Ectodermal cell (in vitro differentiated cells): ENCODE results near the gene MACROD1.

Experiments
- H3K27ac ChIP-seq: 2 replicates; pipeline ENCODE4 v1.7.0; 2013; ENCODE audit warnings: mild to moderate bottlenecking, low read depth, low read length; ENCODE audit not compliant: insufficient read depth, poor library complexity, severe bottlenecking
- H3K27me3 ChIP-seq: 2 replicates; pipeline ENCODE4 v1.7.0; 2013; ENCODE audit warnings: mild to moderate bottlenecking, low read length; ENCODE audit not compliant: insufficient read depth, control insufficient read depth, poor library complexity, severe bottlenecking
- H3K36me3 ChIP-seq: one replicate; pipeline ENCODE4 v1.7.0; 2013; ENCODE audit warnings: low read length; ENCODE audit not compliant: control insufficient read depth, insufficient read depth
- H3K4me1 ChIP-seq: one replicate; pipeline ENCODE4 v1.7.0; 2013; ENCODE audit warnings: low read length; ENCODE audit not compliant: control insufficient read depth, insufficient read depth
- H3K4me3 ChIP-seq: 2 replicates; pipeline ENCODE4 v1.7.0; 2013; ENCODE audit warnings: low read depth, low read length, control low read depth; ENCODE audit not compliant: insufficient read depth
- H3K9me3 ChIP-seq: 2 replicates; pipeline ENCODE4 v1.7.0; 2013; ENCODE audit warnings: mild to moderate bottlenecking, low read length, moderate library complexity; ENCODE audit not compliant: control insufficient read depth
- WGBS, 2 experiments: methylation state at CpG; one replicate each; pipeline ENCODE4 v1.1.7; 2013; ENCODE audit warnings: missing lambda C conversion rate in 2 of 2; 5-methylcytosine and 5-hydroxymethylcytosine counted together

MACROD1 gene

GRCh38 chr11:63998558-63999348 lies 167.2 kb downstream of the MACROD1 start:
- Histone ChIP-seq H3K4me3 (peak overlapping the region; percentile 15), H3K9me3 (no peaks in the 10 kb centered on the region), H3K4me1 (peaks cover 22% of the 10 kb centered on the region), H3K27ac (no peak overlapping the region), H3K36me3 (peaks cover 14% of the 10 kb centered on the region), H3K27me3 (peaks cover 29% of the 10 kb centered on the region)
- WGBS, 2 experiments = 32% methylated on average over 54 of the region's 54 CpGs

GRCh38 chr11:63997801-63998337 lies 168.0 kb downstream of the MACROD1 start:
- Histone ChIP-seq H3K4me1 (peaks cover 22% of the 10 kb centered on the region), H3K27me3 (peaks cover 29% of the 10 kb centered on the region), H3K9me3 (no peaks in the 10 kb centered on the region), H3K27ac (no peak overlapping the region), H3K4me3 (no peak overlapping the region), H3K36me3 (peaks cover 14% of the 10 kb centered on the region)
- 76% methylated on average over 11 of the region's 11 CpGs for WGBS, 2 experiments

GRCh38 chr11:63997104-63997700 lies 168.7 kb downstream of the MACROD1 start:
- WGBS, 2 experiments = 96 to 97% methylated on average over 27 of the region's 27 CpGs
- Histone ChIP-seq H3K4me1 (peaks cover 22% of the 10 kb centered on the region), H3K9me3 (no peaks in the 10 kb centered on the region), H3K27me3 (peaks cover 29% of the 10 kb centered on the region), H3K4me3 (no peak overlapping the region), H3K36me3 (peaks cover 14% of the 10 kb centered on the region), H3K27ac (no peak overlapping the region)

- WGBS, 2 experiments = 95 to 96% methylated on average over 18 of the region's 18 CpGs
- Histone ChIP-seq H3K4me1 (peaks cover 22% of the 10 kb centered on the region), H3K36me3 (peaks cover 14% of the 10 kb centered on the region), H3K27me3 (peaks cover 27% of the 10 kb centered on the region), H3K27ac (no peak overlapping the region), H3K4me3 (no peak overlapping the region), H3K9me3 (no peaks in the 10 kb centered on the region)
These were observed 169.4 kb downstream of the MACROD1 start for GRCh38 chr11:63996512-63996911.

- peaks cover 6% of the 10 kb centered on the region for H3K27me3 ChIP-seq
- no peaks in the 10 kb centered on the region for H3K9me3 ChIP-seq
- 88 to 95% methylated on average over 6 of the region's 6 CpGs for WGBS, 2 experiments
- peaks cover 17% of the 10 kb centered on the region for H3K4me1 ChIP-seq
- H3K36me3 ChIP-seq = peaks cover 24% of the 10 kb centered on the region
- no peak overlapping the region for H3K4me3 ChIP-seq
- H3K27ac ChIP-seq = no peak overlapping the region
These were observed 171.9 kb downstream of the MACROD1 start for GRCh38 chr11:63993993-63994392.

- 95% methylated on average over 5 of the region's 5 CpGs for WGBS, 2 experiments
- peaks cover 24% of the 10 kb centered on the region for H3K36me3 ChIP-seq
- H3K9me3 ChIP-seq = no peaks in the 10 kb centered on the region
- peaks cover 8% of the 10 kb centered on the region for H3K4me1 ChIP-seq
- H3K4me3 ChIP-seq = no peak overlapping the region
- no peaks in the 10 kb centered on the region for H3K27me3 ChIP-seq
- H3K27ac ChIP-seq = no peak overlapping the region
These were observed 172.8 kb downstream of the MACROD1 start for GRCh38 chr11:63993100-63993499.

GRCh38 chr11:63991558-63991957 lies 174.4 kb downstream of the MACROD1 start:
- no peaks in the 10 kb centered on the region for H3K27me3 ChIP-seq
- H3K9me3 ChIP-seq = no peaks in the 10 kb centered on the region
- no peak overlapping the region for H3K4me3 ChIP-seq
- H3K27ac ChIP-seq = no peak overlapping the region
- WGBS, 2 experiments = 95 to 96% methylated on average over 10 of the region's 10 CpGs
- peaks cover 8% of the 10 kb centered on the region for H3K4me1 ChIP-seq
- peaks cover 11% of the 10 kb centered on the region for H3K36me3 ChIP-seq

GRCh38 chr11:63986932-63987513 lies 178.9 kb downstream of the MACROD1 start:
- Histone ChIP-seq H3K27ac (peak overlapping the region; percentile 98), H3K9me3 (no peaks in the 10 kb centered on the region), H3K36me3 (peaks cover 11% of the 10 kb centered on the region), H3K4me3 (peak overlapping the region; percentile 91), H3K4me1 (peaks cover 11% of the 10 kb centered on the region), H3K27me3 (no peaks in the 10 kb centered on the region)
- WGBS, 2 experiments = 42% methylated on average over 25 of the region's 25 CpGs

GRCh38 chr11:63986156-63986931 lies 179.6 kb downstream of the MACROD1 start, which contains the start of gene OTUB1:
OTUB1 (plus strand) TSS chr11:63986438; CDS start chr11:63986457, 19 bp downstream.
- WGBS, 2 experiments = 0 to 1% methylated on average over 63 of the region's 63 CpGs
- Histone ChIP-seq H3K4me3 (peak within 1 kb of the TSS; percentile 91), H3K9me3 (no peaks in the 10 kb centered on the region), H3K36me3 (peaks cover 8% of the 10 kb centered on the region), H3K4me1 (peaks cover 11% of the 10 kb centered on the region), H3K27me3 (no peaks in the 10 kb centered on the region), H3K27ac (peak within 1 kb of the TSS; percentile 98)
